Measurements from ENCODE around the gene TMCO1. TPM values are rescaled to one million over a fixed set of nuclear protein-coding genes. Genes with fewer than 3 reads are reported as not detected.

Gene TMCO1
- total and polyA plus RNA-seq, 2 of the 13 experiments (the other 11 are each of a cell fraction or from before 2014, with no cell fraction given), result 106 to 119 TPM

DNA sequence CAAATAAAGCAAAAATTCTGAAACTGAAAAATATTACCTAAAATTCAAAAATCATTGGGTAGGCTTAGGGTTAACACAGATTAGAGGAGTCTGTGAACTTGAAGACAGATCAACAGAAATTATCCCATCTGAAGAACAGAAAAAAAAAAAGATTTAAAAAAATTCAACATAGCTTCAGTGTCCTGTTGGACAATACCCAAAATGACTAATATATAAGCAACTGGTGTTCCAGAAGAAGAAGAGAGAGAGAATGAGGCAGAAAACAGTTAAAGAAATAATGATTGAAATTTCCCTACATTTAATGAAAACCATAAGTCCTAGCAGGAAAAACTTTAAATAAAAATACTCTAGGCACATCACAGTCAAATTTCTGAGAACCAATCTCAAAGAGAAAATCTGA lies 31.5 kb downstream of the TMCO1 start (continued):
- no peak for TF ChIP-seq GZF1 (CRISPR knock-in tag; IDR thresholded peaks at IDR 0.05)
- TF ChIP-seq, protein P1, sequence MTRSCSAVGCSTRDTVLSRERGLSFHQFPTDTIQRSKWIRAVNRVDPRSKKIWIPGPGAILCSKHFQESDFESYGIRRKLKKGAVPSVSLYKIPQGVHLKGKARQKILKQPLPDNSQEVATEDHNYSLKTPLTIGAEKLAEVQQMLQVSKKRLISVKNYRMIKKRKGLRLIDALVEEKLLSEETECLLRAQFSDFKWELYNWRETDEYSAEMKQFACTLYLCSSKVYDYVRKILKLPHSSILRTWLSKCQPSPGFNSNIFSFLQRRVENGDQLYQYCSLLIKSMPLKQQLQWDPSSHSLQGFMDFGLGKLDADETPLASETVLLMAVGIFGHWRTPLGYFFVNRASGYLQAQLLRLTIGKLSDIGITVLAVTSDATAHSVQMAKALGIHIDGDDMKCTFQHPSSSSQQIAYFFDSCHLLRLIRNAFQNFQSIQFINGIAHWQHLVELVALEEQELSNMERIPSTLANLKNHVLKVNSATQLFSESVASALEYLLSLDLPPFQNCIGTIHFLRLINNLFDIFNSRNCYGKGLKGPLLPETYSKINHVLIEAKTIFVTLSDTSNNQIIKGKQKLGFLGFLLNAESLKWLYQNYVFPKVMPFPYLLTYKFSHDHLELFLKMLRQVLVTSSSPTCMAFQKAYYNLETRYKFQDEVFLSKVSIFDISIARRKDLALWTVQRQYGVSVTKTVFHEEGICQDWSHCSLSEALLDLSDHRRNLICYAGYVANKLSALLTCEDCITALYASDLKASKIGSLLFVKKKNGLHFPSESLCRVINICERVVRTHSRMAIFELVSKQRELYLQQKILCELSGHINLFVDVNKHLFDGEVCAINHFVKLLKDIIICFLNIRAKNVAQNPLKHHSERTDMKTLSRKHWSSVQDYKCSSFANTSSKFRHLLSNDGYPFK (CRISPR knock-in tag; IDR thresholded peaks at IDR 0.05; ENCODE audit: borderline replicate concordance), result no peak
- TF ChIP-seq, protein P2, sequence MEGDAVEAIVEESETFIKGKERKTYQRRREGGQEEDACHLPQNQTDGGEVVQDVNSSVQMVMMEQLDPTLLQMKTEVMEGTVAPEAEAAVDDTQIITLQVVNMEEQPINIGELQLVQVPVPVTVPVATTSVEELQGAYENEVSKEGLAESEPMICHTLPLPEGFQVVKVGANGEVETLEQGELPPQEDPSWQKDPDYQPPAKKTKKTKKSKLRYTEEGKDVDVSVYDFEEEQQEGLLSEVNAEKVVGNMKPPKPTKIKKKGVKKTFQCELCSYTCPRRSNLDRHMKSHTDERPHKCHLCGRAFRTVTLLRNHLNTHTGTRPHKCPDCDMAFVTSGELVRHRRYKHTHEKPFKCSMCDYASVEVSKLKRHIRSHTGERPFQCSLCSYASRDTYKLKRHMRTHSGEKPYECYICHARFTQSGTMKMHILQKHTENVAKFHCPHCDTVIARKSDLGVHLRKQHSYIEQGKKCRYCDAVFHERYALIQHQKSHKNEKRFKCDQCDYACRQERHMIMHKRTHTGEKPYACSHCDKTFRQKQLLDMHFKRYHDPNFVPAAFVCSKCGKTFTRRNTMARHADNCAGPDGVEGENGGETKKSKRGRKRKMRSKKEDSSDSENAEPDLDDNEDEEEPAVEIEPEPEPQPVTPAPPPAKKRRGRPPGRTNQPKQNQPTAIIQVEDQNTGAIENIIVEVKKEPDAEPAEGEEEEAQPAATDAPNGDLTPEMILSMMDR (CRISPR knock-in tag; IDR thresholded peaks at IDR 0.05), result no peak

DNA sequence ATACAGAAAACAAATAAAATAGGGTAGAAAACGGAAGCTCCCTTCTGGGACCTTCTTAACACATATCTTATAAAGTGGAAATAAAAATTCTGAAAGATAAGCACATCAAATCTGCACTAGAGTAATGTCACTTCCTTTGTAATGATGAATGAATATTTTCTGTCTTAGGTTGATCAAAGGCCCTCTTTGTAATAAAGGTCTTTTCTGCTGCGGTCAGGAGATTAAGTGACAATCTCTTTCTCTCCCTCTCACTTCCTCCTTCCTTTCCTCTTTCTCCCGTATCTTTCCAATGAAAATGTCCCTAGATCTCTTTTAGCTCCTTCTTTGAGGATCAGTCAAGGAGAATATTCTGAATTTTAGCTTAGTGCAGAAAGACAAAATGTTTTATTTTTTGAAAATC lies 33.8 kb downstream of the TMCO1 start:
- ATAC-seq (no peak), DNase-seq (ENCODE audit: low spot score) (no peak), FAIRE-seq (no peak)
- Histone ChIP-seq H3K27me3 (ENCODE audit: control insufficient read depth in 1 of 2, insufficient read depth in 2 of 2, low read length in 2 of 2) (no peaks in the 10 kb centered on the region), H3K79me2 (ENCODE audit: insufficient read depth, low read length) (no peaks in the 10 kb centered on the region), H3K9me3 (ENCODE audit: low read length) (no peaks in the 10 kb centered on the region), H3K27ac (ENCODE audit: extremely low read length, insufficient read depth, low read length) (no peak overlapping the region), H3K36me3 (replicated peaks in 1 of 2; ENCODE audit: control insufficient read depth in 1 of 2, insufficient read depth in 2 of 2, low read length in 2 of 2) (peaks cover 1 to 25% of the 10 kb centered on the region in 2 experiments; a peak in 3 of 5 replicates), H3K4me2 (ENCODE audit: low read depth, low read length) (no peak overlapping the region), H3K9ac (ENCODE audit: insufficient read depth, low read depth, low read length) (no peak overlapping the region), H2AFZ (ENCODE audit: low read length) (no peak overlapping the region), H3K4me3 (replicated peaks in 1 of 3; ENCODE audit: insufficient read depth in 1 of 3, low read depth in 2 of 3, low read length in 3 of 3) (no peak overlapping the region), H4K20me1 (ENCODE audit: insufficient read depth, low read length) (no peaks in the 10 kb centered on the region), H3K4me1 (ENCODE audit: insufficient read depth, low read length) (peaks cover 16% of the 10 kb centered on the region)
- ChIA-PET CTCF (ENCODE audit: low intra/inter-chr PET ratio, low total read pairs) (no interaction called here), POLR2A (interaction anchor here (0.7 kb wide), 1 partner anchor 37 kb away, joined by 4 read pairs; no protein-coding TSS in a partner anchor)
- 98% methylated on average over 3 of the region's 3 CpGs for WGBS (ENCODE audit: low lambda C conversion rate)
- intact Hi-C loops (cut with micrococcal nuclease; ENCODE audit: unreplicated experiment), result no loop called here
- no TSS peak for BruUV-seq (replicated peaks)
- TF ChIP-seq, protein P3, sequence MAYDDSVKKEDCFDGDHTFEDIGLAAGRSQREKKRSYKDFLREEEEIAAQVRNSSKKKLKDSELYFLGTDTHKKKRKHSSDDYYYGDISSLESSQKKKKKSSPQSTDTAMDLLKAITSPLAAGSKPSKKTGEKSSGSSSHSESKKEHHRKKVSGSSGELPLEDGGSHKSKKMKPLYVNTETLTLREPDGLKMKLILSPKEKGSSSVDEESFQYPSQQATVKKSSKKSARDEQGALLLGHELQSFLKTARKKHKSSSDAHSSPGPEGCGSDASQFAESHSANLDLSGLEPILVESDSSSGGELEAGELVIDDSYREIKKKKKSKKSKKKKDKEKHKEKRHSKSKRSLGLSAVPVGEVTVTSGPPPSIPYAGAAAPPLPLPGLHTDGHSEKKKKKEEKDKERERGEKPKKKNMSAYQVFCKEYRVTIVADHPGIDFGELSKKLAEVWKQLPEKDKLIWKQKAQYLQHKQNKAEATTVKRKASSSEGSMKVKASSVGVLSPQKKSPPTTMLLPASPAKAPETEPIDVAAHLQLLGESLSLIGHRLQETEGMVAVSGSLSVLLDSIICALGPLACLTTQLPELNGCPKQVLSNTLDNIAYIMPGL (CRISPR knock-in tag; IDR thresholded peaks at IDR 0.05; ENCODE audit: borderline replicate concordance in 1 of 2, low read depth in 1 of 2), result no peak
- TF ChIP-seq NFE2 (CRISPR knock-in tag; IDR thresholded peaks at IDR 0.05) (no peak), TOPORS (CRISPR knock-in tag; IDR thresholded peaks at IDR 0.05) (no peak), NRL (CRISPR knock-in tag; IDR thresholded peaks at IDR 0.05; ENCODE audit: borderline replicate concordance) (no peak)
- TF ChIP-seq, protein P4, sequence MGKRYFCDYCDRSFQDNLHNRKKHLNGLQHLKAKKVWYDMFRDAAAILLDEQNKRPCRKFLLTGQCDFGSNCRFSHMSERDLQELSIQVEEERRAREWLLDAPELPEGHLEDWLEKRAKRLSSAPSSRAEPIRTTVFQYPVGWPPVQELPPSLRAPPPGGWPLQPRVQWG (CRISPR knock-in tag; IDR thresholded peaks at IDR 0.05; ENCODE audit: borderline replicate concordance, low read depth), result no peak
- in situ Hi-C loops (cut with HindIII; ENCODE audit: extremely low pct_ligation_motif_present, low pct_unique_long_range_greater_than_20kb), result no loop called here

Data from HepG2 (cell line).